Measurements from ENCODE around the gene SPECC1.

SPECC1 gene

DNA sequence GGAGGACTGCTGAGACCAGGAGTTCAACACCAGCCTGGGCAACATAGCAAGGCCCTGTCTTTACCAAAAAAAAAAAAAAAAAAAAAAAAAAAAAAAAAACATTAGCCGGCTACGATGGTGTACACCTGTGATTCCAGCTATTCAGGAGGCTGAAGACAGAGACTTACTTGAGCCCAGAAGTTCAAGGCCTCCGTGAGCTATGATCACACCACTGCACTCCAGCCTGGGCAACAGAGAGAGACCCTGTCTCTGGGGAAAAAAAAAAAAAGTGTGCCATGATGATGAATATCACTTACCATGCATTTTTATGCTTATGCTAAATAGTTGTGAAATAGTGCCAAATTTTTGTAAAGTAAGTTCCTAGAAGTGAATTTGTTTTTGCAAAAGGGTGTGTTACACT lies 261.2 kb downstream of the SPECC1 start:
- Histone ChIP-seq H3K36me3 (ENCODE audit: control insufficient read depth, insufficient read depth, low read length) (no peaks in the 10 kb centered on the region; the same call in 1 of the 2 replicates), H3K27me3 (replicated peaks; ENCODE audit: control insufficient read depth, insufficient read depth, low read length) (no peaks in the 10 kb centered on the region), H3K4me3 (replicated peaks; ENCODE audit: low read depth, low read length) (no peak overlapping the region)
- TF ChIP-seq, protein P1, sequence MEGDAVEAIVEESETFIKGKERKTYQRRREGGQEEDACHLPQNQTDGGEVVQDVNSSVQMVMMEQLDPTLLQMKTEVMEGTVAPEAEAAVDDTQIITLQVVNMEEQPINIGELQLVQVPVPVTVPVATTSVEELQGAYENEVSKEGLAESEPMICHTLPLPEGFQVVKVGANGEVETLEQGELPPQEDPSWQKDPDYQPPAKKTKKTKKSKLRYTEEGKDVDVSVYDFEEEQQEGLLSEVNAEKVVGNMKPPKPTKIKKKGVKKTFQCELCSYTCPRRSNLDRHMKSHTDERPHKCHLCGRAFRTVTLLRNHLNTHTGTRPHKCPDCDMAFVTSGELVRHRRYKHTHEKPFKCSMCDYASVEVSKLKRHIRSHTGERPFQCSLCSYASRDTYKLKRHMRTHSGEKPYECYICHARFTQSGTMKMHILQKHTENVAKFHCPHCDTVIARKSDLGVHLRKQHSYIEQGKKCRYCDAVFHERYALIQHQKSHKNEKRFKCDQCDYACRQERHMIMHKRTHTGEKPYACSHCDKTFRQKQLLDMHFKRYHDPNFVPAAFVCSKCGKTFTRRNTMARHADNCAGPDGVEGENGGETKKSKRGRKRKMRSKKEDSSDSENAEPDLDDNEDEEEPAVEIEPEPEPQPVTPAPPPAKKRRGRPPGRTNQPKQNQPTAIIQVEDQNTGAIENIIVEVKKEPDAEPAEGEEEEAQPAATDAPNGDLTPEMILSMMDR (IDR thresholded peaks at IDR 0.05; ENCODE audit: insufficient read depth, low read length, poor library complexity, severe bottlenecking), result no peak
- DNase-seq (ENCODE audit: extremely low read depth, insufficient read length), result no peak

DNA sequence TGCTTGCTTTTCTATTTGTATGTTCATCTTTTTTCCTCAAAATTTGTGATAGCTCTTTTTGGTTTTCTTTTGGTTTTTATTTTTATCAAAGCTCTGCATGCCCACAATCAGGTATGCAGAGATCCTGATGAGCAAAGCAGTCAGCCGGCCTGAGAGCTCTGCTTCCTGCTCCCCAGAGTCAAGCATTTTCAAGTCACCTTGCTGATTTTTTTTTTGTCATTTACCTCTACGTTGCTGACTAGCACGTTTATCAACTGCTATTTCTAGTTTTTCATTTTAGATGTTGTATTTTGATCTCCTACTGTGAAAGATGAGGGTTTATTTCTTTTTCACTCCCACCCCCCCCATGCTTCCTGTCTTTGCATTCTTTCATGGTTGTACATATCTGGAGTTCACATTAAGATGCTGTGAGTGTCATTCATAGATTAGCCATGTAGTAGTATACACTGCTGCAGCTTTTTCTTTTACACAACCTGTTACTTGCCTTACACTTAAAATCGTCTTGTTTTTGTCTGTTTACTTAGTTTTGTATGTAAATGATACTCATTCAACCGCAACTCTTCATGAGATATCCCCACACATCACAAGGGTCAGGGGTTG lies 262.0 kb downstream of the SPECC1 start:
- TF ChIP-seq, protein P1 (IDR thresholded peaks at IDR 0.05; ENCODE audit: insufficient read depth, low read length, poor library complexity, severe bottlenecking), result no peak

DNA sequence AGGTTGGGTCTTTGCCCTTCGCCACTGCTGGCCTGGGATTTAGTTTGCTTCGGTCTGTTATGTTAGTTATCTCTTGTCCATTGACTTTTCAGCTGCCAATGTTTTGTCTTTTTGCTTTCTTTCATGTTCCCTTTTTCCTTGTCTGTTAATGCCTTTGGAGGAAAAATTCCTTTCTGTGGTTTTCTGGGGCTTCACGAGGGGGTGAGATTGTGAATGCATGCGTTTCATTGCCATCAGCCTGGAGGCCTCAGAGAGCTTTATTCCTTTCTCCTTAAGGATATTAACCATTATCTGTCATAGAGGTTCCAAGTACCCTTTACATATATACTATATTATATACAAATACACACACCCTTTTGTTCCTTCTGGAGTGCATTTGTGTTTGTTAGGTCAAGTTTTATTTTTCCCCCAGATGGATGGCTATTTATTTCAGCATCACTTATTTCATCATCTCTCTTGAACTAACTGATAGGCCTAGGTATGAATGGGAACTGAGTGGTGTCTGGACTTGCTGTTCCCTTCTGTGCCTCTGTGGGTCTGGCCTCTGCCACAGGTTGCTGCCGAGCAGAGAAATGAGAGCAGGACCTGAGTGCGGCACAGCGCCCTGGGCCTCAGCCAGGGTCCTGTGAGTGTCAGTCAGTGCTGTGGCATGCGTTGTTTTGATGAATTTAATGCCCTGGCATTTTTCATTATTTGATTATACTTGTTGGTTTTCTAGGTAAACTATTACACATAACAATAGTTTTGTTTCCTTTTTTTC lies 264.8 kb downstream of the SPECC1 start:
- TF ChIP-seq, protein P1 (IDR thresholded peaks at IDR 0.05; ENCODE audit: insufficient read depth, low read length, poor library complexity, severe bottlenecking), result no peak
- Histone ChIP-seq H3K4me3 (replicated peaks; ENCODE audit: low read depth, low read length) (no peak overlapping the region), H3K36me3 (ENCODE audit: control insufficient read depth, insufficient read depth, low read length) (no peaks in the 10 kb centered on the region; the same call in 1 of the 2 replicates), H3K27me3 (replicated peaks; ENCODE audit: control insufficient read depth, insufficient read depth, low read length) (no peaks in the 10 kb centered on the region)
- DNase-seq (ENCODE audit: extremely low read depth, insufficient read length), result no peak

More for the DNA sequence above, 262.0 kb downstream of the SPECC1 start:
- no peak for DNase-seq (ENCODE audit: extremely low read depth, insufficient read length)
- H3K27me3 ChIP-seq (replicated peaks; ENCODE audit: control insufficient read depth, insufficient read depth, low read length), result no peaks in the 10 kb centered on the region
- H3K4me3 ChIP-seq (replicated peaks; ENCODE audit: low read depth, low read length), result no peak overlapping the region
- H3K36me3 ChIP-seq (ENCODE audit: control insufficient read depth, insufficient read depth, low read length), result no peaks in the 10 kb centered on the region; the same call in 1 of the 2 replicates

DNA sequence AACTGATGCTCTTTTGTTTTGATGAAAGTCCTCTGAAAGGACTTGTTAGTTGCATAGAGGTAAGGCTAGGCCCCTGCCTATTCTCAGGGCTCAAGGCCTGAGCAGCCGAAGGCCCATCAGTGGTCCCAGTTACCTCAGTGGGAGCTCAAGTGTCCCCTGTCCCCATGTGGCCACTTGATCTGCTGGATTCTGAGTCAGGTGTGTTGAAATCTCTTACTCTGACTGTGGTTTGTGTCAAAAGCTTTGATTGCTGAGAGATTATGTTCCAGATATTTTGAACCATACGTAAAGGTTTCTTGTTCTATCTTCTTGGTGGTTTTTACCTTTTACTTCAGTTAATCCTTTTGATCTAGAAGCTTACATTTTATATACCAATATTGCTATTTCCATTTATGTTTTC lies 266.5 kb downstream of the SPECC1 start:
- Histone ChIP-seq H3K36me3 (ENCODE audit: control insufficient read depth, insufficient read depth, low read length) (no peaks in the 10 kb centered on the region), H3K4me3 (replicated peaks; ENCODE audit: low read depth, low read length) (no peak overlapping the region), H3K27me3 (replicated peaks; ENCODE audit: control insufficient read depth, insufficient read depth, low read length) (no peaks in the 10 kb centered on the region)
- TF ChIP-seq, protein P1 (IDR thresholded peaks at IDR 0.05; ENCODE audit: insufficient read depth, low read length, poor library complexity, severe bottlenecking), result no peak
- no peak for DNase-seq (ENCODE audit: extremely low read depth, insufficient read length)

DNA sequence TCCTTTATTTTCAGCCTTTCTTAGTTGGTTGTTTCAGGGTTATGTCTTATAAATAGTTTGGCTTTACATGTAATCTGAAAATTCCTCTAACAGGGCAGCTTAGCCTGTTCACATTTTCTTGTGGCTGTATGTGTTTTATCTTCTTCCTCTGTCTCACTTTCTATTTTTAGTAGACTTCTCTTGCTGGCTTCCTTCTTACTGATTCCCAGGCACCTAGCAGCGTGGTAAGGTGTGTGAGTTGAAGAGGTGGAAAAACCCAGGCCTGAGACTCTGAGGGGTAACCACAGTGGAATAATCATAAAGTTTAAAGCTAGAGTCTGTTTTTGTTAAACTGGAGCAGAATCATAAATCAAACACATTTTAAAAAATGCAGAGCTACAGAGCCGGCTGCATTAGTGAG lies 267.3 kb downstream of the SPECC1 start:
- TF ChIP-seq, protein P1 (IDR thresholded peaks at IDR 0.05; ENCODE audit: insufficient read depth, low read length, poor library complexity, severe bottlenecking), result no peak
- Histone ChIP-seq H3K36me3 (ENCODE audit: control insufficient read depth, insufficient read depth, low read length) (no peaks in the 10 kb centered on the region), H3K4me3 (replicated peaks; ENCODE audit: low read depth, low read length) (no peak overlapping the region), H3K27me3 (replicated peaks; ENCODE audit: control insufficient read depth, insufficient read depth, low read length) (no peaks in the 10 kb centered on the region)
- DNase-seq (ENCODE audit: extremely low read depth, insufficient read length), result no peak
